GM12874 (cell line): ENCODE results near the gene FOXP1.

Experiments used
- CTCF ChIP-seq: IDR thresholded peaks from 2 replicates; pipeline ENCODE4 v1.5.1; 2011; ENCODE audit warnings: low read depth, mild to moderate bottlenecking, control low read depth, low read length, moderate library complexity; ENCODE audit not compliant: insufficient read depth

FOXP1 gene

GRCh38 chr3:71573181-71573580 lies 10.3 kb downstream of the FOXP1 start:
- no peak for TF ChIP-seq CTCF

GRCh38 chr3:71570546-71570945 lies 13.0 kb downstream of the FOXP1 start:
- TF ChIP-seq CTCF: no peak

DNA sequence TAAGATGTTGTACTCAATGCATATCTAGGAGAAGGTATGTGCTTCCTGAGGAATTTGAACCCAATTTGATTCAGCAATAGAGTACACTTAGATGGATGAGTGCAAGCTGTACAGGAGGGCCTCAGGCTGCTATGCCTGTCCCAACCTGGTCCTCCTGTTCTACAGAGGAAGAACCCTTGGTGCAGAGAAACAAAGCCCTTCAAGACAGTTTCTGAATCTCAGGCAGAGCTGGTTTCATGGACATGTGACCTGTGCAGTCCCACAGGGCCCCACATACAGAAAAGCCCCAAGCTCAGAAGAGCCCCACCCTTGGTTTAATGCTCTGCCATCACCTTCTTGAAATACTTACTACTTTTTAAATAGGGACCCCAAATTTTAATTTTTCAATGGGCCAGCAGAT lies 15.3 kb downstream of the FOXP1 start:
- no peak for TF ChIP-seq CTCF

DNA sequence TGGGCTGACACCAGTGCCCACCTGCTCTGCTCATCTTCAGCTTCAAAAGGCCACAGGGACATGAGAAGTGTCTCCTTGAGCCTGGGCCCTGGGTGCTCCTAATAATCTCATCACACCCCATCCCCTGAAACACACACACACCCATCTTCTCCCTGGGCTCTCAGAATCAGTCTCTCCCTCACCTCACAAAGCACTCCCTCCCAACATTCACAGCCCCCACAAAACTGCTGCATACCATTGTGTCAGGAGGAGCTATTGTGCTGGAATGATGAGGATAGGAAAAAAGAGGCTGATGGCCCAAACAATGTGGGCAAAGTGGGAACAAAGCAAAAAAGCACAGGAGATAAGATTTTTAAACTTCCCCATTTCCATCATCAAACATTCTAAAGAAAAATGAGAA lies 16.8 kb downstream of the FOXP1 start:
- no peak for TF ChIP-seq CTCF

GRCh38 chr3:71565976-71566375 lies 17.6 kb downstream of the FOXP1 start:
- TF ChIP-seq CTCF: no peak

DNA sequence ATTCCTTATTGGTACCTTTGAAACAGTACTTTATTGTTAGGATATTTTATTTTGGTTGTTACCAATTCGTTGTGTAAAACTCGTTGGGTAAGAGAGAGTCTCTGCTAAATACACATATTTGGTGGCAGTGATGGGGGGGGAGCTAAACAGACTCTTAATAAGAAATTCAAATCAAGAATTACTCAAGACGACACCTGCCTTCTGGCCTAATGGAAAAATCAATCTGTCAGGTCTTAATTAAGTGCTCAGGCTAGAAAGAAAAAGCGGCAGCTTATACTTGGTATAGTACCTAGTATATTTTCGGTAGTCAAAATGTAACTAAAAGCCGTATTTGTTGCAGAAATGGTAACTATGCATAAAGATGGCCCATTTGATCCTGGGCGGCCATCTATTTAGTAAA lies 18.2 kb downstream of the FOXP1 start:
- TF ChIP-seq CTCF: no peak

- TF ChIP-seq CTCF: no peak
These were observed 19.2 kb downstream of the FOXP1 start for GRCh38 chr3:71564361-71564760.

DNA sequence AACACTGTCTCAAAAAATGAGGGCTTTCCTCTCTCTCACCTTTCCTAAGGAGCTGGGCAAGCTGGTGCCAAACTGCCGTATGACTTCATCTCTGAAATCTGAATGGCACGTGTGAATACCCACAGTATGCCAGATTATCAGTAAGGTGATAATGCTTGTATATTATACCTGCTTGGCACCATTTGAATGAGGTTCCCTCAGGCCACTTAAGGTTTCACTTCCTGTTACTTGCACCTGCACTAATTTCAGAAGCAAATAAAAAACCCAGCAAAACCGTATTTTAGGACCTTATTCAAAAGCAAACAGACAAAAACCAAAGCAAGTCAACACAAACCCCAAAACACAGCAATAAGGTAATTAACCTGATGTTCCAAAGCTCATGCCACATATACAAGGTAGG lies 19.7 kb downstream of the FOXP1 start:
- no peak for TF ChIP-seq CTCF
